AG04449 (cell line): ENCODE measurements around the gene SHMT1.
"Not testable (repeated sequence)": the region's sequence is repeated elsewhere in the genome, so short reads cannot be mapped to it uniquely, and the experiment has no call there.

Source experiments
- CTCF ChIA-PET: fragments of 350-600 bp; formaldehyde crosslinking; extraction: SDS; loops from one replicate; lab custom pipeline; 2021; ENCODE audit warnings: antibody characterized with exemption; lab: Yijun Ruan, JAX
- POLR2A ChIA-PET: fragments of 400-600, 350-600 bp; formaldehyde crosslinking; extraction: SDS; loops from one replicate; lab custom pipeline; 2020; ENCODE audit warnings: antibody characterized with exemption, inconsistent platforms; lab: Yijun Ruan, JAX
- DNase-seq: peaks from one replicate; pipeline ENCODE4 v3.0.0-alpha.2; 2010; ENCODE audit warnings: low read depth, low spot score
- H3K4me3 ChIP-seq: 2 replicates; pipeline ENCODE4 v1.5.1; 2011; ENCODE audit warnings: low read depth, mild to moderate bottlenecking, control low read depth, low read length
- TF ChIP-seq, protein P1 (sequence below): IDR thresholded peaks from one replicate; pipeline ENCODE4 v1.5.1; 2011; ENCODE audit warnings: mild to moderate bottlenecking, moderate library complexity, low read length, control low read depth, inconsistent platforms; ENCODE audit not compliant: insufficient read depth; ENCODE audit errors: missing control alignments

SHMT1 gene

DNA sequence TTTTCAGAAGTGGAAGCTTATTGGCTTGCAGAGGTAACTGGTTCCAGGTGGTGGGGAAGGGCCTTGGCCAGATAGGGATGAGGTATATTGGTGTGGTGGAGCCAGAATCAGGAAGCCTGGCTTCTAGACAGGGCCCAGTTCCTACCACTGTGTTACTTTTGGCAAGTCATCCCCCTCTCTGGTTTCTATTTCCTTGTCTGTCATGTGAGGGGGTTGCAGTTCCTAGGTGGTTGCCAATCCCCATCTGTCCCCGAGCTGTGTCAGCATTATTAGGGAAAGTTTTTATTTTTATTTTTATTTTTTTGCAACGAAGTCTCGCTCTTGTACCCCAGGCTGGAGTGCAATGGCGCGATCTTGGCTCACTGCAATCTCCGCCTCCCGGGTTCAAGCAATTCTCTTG is 45.2 kb downstream of the SHMT1 start:
- TF ChIP-seq, protein P1, sequence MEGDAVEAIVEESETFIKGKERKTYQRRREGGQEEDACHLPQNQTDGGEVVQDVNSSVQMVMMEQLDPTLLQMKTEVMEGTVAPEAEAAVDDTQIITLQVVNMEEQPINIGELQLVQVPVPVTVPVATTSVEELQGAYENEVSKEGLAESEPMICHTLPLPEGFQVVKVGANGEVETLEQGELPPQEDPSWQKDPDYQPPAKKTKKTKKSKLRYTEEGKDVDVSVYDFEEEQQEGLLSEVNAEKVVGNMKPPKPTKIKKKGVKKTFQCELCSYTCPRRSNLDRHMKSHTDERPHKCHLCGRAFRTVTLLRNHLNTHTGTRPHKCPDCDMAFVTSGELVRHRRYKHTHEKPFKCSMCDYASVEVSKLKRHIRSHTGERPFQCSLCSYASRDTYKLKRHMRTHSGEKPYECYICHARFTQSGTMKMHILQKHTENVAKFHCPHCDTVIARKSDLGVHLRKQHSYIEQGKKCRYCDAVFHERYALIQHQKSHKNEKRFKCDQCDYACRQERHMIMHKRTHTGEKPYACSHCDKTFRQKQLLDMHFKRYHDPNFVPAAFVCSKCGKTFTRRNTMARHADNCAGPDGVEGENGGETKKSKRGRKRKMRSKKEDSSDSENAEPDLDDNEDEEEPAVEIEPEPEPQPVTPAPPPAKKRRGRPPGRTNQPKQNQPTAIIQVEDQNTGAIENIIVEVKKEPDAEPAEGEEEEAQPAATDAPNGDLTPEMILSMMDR: no peak
- CTCF ChIA-PET: interaction anchor here (0.6 kb wide), 1 partner anchor 18 kb away, joined by 4 read pairs; no protein-coding TSS in a partner anchor
- no peak for DNase-seq
- no peak overlapping the region for H3K4me3 ChIP-seq
- POLR2A ChIA-PET: no interaction called here

DNA sequence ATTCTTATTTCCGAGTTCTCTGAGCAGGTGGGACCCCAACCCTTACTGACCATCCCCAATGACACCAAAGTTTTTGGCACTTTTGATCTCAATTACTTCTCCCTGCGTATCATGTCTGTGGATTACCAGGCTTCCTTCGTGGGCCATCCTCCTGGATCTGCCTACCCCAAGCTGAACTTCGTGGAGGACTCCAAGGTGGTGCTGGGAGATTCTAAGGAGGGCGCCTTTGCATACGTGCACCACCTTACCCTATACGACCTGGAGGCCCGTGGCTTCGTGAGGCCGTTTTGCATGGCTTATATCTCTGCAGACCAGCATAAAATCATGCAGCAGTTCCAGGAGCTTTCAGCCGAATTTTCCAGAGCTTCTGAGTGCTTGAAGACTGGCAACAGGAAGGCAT is 47.4 kb downstream of the SHMT1 start:
- TF ChIP-seq, protein P1: no peak
- H3K4me3 ChIP-seq: peak overlapping the region; percentile 96
- POLR2A ChIA-PET: no interaction called here
- DNase-seq: no peak
- CTCF ChIA-PET: no interaction called here

DNA sequence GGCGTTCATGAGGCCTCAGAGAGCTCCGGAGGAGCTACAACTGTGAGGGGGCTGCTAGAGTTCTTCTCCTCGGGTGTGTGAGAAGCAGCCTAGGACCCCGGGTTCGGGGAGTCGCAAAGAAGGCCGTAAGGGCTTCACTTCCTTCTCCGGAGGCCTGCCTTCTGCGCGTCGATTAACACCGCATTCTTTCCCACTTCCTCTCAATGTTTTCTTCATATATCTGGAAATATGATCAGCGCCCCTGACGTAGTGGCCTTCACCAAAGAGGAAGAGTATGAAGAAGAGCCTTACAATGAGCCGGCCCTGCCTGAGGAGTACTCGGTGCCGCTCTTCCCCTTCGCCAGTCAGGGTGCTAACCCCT is 47.8 kb downstream of the SHMT1 start:
- POLR2A ChIA-PET: no interaction called here
- CTCF ChIA-PET: no interaction called here
- TF ChIP-seq, protein P1: no peak
- peak overlapping the region; percentile 96 for H3K4me3 ChIP-seq
- DNase-seq: no peak

DNA sequence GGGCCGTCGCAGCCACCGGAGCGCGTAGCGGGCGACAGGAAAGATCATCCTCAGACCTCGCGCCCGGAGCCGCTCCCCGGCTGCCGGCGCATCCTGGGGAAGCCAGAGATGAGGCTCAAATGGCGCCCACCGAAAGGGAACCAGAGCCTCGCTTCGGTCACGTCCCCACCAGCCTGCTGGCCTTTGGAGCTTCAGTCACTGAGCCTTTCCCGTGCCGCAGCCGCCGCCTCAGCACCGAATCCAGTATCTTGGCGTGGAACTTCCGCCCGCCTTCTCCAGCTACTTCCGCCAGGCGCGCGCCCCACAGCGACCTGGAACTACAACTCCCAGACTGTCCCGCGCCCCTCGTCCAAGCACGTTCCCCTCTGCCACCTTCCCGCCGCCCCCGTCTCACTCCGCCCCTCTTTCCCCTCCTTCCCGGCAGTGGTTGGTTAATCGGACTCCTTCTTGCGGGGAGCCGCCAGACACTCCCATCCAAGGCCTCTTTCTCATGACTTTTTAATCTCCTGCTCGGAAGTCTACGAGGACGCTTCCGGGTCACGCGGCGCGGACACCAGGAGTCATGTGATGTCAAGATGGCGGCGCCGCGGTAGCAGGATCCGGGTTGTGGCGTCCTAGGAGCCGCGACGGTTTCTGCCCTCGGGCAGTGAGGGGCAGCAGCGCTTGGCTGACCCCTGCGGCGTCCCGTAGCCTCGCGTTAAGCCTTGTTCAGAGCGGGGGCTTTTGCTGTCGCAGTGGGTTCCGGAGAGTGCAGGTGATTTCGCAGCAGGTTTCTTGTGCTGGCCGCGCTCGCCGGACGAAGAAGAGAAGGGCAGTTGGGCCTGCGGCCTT is 48.4 kb downstream of the SHMT1 start, which contains the start of the genes SMCR8 and TOP3A:
Gene SMCR8, plus strand, starts transcription at position 563 of the 831 bp plus-strand sequence. CDS start 497 bp downstream, outside the sequence.
Gene TOP3A, minus strand, starts transcription at position 264 of the 831 bp plus-strand sequence. Its CDS starts 216 bp downstream, at position 48.
- peak; percentile 95 for DNase-seq
- POLR2A ChIA-PET: interaction anchor here (0.7 to 0.9 kb wide), 2 partner anchors 13 to 27 kb away, joined by 3 to 4 read pairs; no protein-coding TSS in a partner anchor
- peak within 1 kb of the TSS; percentile 96 for H3K4me3 ChIP-seq
- TF ChIP-seq, protein P1: no peak
- CTCF ChIA-PET: no interaction called here

DNA sequence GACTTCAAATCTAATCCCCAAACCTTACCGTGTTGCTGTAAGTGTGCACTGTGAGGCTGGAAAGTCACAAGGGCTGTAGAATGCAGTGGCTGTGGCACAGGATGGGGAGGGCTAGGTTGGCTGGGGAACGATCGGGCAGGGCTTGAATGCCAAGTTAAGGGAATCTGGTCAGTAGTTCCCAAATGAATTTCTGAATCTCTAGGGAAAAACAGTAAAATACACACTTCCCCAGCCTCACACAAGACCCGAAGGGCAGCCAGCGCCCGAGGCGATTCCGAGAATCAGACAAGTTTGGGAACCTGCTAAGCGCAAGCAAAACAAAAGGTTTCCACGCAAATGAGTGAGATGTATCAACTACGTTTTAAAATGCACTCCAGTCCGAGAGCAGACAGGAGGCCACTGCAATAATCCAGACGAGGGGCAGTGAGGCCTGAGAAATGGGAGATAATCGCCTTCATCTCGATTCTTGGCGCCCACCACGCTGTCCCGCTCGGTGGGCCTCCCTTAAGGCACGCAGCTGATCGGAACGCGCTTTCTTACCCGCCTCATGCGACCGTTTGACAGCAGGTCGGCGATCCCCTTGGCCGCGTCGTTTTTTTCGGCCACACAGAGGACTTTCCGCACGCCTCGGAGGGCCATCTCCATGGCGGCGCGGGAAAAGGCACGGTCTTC is 49.2 kb downstream of the SHMT1 start:
- ChIA-PET POLR2A (interaction anchor here (0.7 to 0.9 kb wide), 2 partner anchors 13 to 26 kb away, joined by 3 to 4 read pairs; no protein-coding TSS in a partner anchor), CTCF (no interaction called here)
- TF ChIP-seq, protein P1: no peak
- no peak for DNase-seq
- H3K4me3 ChIP-seq: peak overlapping the region; percentile 96

DNA sequence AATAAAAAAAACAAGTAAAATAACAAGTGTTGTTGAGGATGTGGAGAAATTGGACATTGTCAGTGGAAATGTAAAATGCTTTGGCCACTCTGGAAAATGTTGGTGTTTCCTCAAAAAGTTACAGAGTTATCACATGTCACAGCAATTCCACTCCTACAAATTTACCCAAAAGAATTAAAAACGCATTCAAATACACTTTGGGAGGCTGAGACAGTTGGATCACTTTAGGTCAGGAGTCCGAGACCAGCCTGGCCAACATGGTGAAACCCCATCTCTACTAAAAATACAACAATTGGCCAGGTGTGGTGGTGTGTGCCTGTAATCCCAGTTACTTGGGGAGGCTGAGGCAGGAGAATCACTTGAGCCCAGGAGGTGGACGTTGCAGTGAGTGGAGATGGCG is 54.1 kb downstream of the SHMT1 start:
- no peak for DNase-seq
- no peak overlapping the region for H3K4me3 ChIP-seq
- TF ChIP-seq, protein P1: no peak
- ChIA-PET POLR2A (no interaction called here), CTCF (no interaction called here)

DNA sequence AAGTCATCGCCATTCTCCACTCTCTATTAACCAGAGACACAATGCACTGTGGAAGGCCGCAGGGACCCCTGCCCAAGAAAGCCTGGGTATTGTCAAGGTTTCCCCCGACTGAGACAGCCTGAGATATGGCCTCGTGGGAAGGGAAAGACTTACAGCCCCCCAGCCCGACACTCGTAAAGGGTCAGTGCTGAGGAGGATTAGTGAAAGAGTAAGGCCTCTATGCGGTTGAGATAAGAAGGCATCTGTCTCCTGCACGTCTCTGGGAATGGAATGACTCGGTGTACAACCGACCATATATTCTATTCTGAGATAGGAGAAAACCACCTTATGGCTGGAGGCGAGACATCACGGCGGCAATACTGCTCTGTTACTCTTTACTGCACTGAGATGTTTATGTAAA is 60.1 kb downstream of the SHMT1 start:
- POLR2A ChIA-PET, CTCF ChIA-PET, DNase-seq, H3K4me3 ChIP-seq: not testable (repeated sequence)
